Activated CD8-positive, alpha-beta memory T cell treated with anti-CD3 and anti-CD28 coated beads, Interleukin-2, amount 50 U/mL, for 1 hour (primary cell): Measurements from ENCODE around the gene VLDLR.
"Not testable (repeated sequence)": the region's sequence is repeated elsewhere in the genome, so short reads cannot be mapped to it uniquely, and the experiment has no call there.

Experiments
- DNase-seq: peaks from one replicate; pipeline ENCODE4 v3.0.0-alpha.2; 2020; ENCODE audit errors: extremely low read depth

The VLDLR gene

DNA sequence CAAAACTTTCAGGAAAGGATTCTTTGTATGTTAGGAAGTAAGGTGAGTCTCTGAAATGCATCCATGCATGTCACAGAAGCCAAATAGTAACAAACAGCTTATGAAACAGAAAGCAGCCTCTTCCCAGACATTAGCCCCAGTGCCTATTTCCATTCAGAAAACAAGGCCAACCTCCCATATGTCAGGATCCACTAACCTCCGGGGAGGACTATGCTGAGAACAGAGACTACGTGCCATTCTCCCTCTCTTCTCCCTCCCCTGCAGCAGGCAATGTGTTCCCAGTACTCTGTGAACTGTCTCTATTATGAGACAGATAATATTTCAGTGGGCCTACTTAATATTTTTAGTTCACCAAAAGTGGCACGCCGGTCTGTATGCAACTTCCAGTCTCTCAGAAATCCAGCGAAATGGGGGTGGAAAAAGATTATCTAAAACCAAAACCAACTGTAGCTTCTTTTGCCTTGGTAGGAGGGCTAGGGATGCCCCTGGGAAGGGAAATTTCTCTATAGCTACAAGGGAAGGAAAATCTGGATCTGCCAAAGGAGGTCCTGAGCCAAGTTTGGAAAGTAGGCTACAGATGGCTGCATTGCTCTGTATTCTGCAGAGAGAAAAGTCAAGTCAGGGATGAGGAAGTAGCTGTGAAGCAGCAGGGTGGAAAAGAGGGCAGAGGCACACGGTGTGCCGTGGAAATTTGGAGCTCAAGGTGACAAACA is 42.0 kb downstream of the VLDLR start:
- no peak for DNase-seq

DNA sequence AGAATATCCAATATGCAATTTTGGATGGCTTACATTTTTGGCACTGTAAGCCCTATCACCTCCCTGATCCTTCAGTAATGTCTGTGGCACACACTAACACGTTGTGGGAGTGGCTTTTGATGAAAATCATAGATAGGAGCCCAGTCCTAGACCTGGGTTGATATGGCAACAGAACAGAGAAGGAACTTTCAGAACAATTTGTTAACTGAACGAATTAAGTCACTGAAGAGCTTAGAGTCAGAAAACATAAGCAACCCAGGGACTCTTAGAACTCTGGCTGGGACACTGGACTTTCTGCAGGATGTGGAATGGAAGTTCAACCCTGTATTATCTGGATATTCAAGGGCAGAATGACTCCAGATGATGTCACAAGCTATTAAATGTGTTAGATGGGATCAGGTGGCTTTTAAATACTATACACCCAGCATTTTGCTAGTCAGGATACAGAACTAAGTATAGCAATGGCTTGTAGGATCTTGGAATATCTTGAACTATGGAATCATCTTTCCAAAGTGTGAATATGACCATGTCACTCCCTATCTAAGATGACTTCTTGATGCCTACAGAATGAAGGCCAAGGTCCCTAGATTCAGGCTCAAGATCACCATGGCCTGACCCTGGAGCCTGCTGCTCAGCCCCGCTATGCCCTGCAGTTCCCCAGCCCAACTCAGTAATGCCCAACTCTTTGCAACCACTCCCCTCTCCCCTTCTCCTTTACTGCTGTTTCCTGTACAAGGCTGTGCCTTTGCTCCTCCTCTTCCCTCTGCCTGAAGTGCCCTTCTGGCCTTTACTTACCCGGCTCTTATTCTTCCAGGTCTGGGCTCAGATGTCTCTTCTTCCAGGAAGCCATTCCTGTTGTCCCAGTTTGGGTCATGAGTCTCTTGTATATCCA is 42.8 kb downstream of the VLDLR start:
- no peak for DNase-seq

DNA sequence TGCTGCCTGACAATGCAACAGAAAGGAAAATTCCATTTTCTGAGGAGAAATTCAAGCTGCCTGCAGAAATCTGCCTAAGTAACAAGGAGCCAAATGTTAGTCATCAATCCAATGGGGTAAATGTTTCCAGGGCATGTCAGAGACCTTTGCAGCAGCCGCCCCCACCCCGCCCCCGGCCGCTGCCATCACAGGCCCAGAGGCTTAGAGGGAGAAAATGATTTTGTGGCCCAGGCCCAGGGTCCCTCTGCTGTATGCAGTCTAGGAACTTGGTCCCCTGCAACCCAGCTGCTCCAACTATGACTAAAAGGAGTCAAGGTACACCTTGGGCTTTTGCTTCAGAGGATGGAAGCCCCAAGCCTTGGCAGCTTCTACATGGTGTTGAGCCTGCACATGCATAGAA is 45.0 kb downstream of the VLDLR start:
- no peak for DNase-seq

DNA sequence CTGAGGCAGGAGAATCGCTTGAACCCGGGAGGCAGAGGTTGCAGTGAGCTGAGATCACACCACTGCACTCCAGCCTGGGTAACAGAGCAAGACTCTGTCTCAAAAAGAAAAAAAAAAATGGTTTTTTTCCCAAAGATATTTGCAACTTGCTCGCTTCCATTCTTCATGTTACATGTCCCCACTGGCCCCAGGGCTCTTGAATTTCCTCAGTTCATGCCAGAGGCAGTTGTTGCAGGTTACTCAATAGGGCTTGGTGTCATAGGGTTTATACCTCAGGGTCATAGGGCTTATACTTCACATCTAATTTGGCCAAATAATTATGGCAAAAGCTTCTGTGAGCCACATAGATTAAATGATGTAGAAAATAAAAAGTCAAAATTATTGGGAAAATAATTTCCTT is 51.6 kb downstream of the VLDLR start:
- DNase-seq, result no peak

DNA sequence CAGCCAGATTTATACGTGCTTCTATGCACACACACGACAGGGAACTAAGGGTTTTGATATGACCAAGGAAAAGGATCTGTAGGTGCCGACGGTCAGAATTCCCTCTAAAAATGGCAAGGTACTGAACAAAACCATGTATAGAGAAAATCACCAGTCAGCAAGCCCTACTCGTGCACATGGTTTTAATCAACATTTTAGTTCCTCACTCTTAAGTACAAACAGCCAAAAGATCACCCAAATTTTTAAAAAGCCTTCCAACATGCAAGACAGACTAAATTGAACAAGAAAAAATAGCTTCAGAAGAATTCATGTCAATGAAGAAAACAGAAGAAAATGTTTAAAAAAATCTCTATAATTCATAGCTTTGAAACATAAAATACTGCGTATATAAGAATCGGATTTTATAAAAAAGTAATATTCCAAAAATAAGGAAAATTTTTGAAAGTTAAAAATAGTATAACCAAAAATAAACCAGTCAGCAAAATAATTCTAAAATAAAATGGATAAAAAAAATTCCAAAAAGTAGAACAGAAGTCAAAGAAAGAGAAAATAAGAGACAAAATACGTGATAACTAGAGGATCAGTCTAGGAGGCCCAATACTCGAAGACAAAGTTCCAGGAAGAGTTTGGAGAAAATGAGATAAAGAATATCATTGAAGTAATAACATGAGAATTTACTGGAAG is 52.7 kb downstream of the VLDLR start:
- DNase-seq, result no peak

DNA sequence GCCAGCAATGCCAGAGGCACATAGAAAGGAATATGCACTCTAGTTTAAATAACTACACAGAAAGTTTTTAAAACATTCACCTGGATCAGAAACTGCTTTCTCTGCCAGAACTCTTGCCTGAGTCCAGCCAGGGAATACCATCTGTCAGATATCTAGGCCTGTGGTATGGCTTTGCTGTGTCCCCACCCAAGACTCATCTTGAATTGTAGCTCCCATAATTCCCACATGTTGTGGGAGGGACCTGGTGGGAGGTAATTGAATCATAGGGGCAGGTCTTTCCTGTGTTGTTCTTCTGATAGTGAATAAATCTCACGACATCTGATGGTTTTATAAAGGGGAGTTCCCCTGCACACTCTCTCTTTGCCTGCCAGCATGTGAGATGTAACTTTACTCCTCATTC is 54.2 kb downstream of the VLDLR start:
- DNase-seq, result no peak

DNA sequence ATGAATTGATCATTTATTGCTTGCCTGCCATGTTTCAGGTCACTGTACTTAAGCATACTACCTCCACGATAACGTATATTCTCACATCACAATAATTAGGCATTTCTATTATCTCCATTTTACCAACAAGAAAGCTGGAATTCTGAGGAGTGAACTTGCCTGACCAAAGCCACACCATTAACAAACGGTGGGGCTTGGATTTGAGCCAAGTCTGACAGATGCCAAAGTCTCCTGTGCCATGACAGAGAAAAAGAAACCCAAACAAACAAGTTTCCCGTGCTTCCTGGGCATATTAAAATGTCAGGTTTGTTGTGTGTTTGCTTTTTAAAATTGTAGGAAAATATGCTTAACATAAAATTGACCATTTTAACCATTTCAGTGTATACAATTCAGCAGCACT is 54.9 kb downstream of the VLDLR start:
- no peak for DNase-seq

DNA sequence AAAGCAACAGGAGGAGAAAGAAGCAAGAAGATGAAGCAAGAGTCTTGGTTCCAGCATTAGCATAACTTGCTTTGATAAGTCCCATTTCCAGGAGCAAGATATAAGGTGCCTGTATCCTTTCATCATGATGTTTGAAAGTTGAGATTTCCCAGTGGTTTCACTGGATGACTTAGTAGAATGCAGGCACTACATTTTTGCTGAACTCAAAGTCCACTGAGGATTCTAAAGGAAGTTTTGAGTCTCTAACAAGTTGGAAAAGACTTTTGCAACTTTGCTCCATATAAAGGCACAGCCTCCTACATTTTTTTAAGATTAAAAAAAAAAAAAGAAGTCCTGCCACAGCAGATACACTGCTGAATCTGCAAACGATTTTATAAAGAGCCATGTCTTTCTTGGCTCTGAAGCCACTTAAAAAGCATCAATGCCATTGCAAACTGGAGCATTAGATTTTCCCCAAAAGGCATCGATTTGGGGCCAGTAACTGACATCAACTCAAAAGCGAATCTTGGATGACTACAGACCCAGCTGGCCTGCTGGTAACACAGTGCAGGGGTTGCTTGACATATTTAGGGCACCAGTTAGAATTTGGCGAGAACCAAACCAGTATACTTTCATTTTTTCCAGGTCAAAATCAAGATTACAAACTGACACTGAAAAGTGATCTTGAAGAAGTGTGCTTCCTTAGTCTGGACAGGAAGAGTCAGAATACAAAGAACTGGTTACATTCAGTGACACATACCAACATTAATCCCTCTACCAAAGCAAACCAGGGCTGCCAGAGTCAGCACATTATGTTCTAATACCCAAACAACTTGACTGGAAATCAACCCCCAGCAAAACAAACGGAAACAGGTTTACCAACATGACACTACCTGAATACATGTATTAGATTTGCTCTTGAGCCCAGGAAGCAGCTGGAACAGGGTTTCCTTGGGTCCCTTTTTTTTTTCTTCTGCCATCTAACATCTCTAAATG is 56.6 kb downstream of the VLDLR start:
- no peak for DNase-seq

DNA sequence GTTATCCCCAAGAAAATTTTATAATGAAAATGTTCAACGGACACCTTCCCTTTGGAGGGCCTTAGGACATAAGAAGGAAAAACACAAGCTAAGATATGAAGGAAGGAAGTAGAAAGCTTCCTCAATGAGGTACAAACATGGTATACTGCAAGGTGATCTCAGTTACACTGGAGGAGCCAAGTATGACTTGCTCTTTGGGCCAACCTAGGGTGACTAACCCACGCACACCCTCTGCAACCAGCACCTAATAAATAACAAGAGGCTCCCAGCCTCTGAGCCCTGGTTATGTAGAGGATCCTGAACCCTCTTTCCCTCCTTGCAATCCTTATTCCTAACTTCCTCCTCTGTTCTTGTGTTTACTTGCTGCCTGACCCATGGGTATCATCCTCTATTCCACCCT is 57.4 kb downstream of the VLDLR start:
- DNase-seq, result no peak

DNA sequence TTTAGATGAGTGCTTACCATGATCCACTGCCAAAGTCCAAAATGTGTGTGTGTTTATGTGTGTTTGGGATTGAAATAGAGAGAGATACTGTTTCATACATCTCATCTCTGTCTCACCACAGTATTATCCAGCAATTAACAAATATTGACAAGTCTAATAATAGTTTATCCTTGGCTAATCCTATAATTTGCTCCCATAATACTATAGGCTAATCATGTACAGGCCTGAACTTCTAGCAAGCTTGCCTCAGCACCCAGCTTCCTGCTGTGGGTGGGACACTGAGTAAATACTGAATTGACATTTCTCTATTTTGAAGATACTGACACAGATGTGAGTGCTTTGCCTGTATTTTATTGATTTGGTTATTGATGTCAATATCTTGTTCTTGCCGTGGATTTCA is 60.4 kb downstream of the VLDLR start:
- no peak for DNase-seq

DNA sequence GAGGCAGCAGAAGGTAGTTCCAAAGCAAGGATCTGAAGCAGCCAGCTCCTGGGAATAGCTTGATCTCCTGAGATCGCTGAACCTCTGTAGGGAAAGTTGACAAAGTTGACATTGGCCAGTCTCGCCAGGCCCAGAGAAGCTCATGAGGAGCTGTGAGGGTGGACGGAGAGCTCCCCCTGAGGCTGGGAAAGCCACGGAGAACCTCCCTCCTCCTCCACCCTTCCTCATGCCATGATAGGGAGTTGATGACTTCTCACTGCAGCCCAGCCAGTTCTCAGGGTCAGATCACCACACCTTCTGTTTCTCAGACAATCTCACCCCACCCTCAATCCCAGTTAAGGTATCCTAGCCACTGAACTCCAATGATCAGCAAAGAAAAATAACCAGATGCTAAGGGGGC is 65.3 kb downstream of the VLDLR start:
- no peak for DNase-seq

DNA sequence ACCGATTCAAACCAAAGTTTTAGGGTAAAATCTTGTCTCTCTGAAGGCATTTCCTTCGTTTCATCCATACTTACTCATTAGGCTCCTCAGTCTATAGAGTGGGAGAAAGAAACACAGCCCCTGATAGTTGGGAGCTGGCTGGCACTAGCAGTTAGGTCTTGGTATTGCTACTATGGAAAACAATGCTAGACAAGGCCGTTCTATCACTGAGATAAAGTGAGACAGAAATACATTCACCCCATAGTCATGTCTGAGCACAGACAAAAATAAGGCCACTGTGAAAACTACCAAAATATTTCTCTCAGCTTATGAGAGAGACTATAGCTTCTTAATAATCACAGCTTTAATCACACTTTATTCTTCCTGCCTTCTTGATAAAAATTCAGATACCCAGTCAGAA is 67.0 kb downstream of the VLDLR start:
- no peak for DNase-seq

DNA sequence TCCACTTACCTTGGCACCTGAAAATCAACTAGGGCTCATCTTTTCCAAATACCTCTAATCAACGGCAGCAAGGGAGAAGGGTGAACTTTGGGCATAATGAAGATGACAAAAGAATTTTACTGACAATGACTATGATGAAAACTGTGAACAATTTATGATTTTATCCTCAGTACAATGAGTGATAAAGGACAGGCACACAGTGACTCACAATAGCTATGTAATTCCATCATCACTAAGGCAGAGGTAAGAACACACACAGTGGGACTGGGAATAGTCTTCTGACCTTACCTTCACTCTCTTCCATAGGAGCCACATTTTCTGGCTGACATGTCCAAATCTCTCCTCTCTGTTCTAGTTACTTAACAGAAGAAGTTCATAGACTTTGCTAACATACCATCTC is 69.6 kb downstream of the VLDLR start:
- no peak for DNase-seq

DNA sequence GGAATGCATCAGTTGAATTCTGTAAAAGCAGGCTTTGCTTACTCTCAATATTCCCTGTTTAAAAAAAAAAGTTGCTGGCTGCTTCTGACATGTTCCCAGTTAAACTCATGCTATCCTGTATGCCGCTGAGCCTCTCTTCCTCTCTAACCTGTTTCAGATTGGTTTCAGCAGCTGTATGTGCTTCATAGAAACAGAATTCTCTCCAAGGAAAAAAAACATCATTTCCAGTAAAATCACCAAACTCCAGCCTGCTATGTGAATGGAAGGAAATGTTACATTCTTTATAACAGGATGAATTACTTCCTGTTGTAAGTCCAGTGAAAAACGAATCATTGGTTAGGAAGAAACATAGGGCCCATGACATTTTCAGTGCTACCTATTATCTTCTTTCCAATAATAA is 70.0 kb downstream of the VLDLR start:
- DNase-seq, result no peak

DNA sequence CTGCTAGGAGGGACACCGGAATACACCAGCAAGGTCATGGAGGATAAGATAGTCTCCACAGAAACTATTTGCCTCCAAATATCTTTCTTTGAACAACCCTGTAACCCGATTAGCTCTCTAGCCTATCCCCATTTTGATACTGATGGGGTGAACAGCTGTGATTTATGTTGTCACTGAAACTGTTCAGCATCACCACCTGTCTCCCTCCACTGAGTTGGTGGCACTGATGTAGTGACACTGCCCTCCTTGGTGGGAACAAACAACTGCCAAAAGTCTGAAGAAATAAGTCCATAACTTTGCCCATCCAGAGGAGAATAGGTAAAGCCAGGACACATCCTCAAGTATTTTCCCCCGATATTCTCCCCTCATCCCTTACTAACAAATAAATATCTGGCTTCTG is 71.5 kb downstream of the VLDLR start:
- no peak for DNase-seq

DNA sequence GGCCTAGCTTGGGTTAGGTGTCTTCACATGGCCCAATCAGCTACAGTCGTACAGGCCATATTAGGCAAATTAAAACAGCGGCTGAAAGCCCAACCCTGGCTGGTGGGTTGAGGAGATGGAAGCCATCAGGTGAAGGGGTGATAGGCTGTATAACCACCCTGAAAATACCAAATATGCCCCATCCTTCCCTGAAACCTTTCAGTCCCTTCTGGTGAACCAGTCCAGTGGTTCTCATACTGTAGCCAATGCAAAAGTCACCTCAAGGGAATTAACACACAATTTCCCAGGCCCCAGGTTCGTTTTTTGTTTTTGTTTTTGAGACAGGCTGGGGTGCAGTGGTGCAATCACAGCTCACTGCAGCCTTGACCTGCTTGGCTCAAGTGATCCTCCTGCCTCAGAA is 75.9 kb downstream of the VLDLR start:
- no peak for DNase-seq

DNA sequence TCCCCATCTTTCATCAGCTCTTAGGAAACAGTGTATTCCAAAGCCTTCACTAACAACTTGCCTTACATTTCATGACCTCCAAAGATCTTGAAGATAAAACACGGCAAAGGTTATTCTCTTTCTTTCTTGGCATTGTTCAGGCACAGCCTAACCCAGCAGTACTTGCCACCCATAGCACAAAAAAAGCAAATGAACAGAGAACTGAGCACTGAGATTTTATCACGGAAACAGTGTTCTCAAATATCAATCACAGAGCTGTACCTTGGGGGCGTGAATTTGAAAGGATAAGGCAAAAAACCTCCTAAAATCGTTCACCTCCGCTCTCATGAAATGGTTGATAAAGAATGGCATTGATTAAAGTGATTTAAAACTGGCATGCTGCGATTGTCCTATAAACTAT is 78.8 kb downstream of the VLDLR start:
- no peak for DNase-seq

DNA sequence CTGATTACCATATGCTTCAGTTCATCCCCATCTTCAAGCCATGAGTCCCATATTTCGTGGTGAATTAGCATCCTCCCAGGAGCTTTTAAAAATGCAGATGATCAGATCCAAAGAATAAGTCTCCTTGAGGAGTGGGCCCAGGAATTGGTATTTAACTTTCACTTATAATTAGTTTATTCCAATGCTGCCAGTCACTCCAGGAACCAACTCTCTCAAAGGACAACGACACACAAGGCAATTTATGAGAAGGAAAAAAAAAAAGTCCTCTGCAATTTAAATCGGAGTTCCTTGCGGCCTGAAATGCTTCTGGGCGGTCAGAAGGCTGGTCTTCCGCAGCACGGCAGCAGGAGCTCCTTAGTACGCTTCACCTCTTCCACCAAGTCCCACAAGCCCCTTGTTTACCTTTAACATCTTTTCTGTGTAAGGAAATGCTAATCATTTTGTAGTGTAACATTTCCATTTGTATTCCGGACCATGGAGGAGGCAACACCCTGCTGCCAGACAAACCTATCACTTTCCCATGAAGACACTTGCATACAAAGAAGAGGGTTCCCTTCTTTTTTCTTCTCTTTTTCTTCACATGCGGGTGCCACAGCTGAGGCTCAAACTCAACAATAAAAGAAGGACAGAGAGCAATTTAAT is 79.4 kb downstream of the VLDLR start:
- no peak for DNase-seq

DNA sequence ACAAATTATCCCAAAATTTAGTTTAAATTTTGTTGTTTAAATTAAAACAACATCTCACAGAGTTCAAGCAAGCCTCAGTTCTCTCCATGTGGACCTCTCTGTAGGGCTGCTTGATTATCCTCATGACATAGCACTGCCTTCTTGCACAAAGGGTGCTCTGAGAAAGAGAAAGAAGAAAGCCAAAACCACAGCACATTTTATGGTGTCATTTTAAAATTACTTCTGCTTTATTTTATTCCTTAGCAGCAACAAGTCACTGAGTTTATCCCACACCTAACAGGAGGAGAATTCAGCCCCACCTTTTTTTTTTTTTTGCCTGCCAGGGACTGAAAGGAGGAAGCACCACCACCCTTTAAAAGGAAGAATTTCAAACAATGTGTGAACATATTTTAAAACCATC is 82.9 kb downstream of the VLDLR start:
- no peak for DNase-seq

DNA sequence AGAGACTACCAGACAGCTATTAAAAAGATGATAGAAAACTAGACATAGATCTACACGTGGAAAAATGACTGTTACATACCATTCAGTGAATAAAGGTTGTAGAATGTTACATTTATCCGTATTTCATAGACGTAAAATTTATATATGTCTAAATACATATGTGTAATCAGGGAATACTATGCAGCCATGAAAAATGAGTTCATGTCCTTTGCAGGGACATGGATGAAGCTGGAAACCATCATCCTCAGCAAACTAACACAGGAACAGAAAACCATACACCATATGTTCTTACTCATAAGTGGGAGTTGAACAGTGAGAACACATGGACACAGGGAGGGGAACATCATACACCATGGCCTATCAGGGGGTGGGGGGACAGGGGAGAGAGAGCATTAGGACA is 85.7 kb downstream of the VLDLR start:
- DNase-seq, result not testable (repeated sequence)
